Esophagus squamous epithelium (tissue), 5 donors: ENCODE data around the gene KANSL3. TPM values are rescaled to one million over a fixed set of nuclear protein-coding genes. Genes with fewer than 3 reads are reported as not detected.

Source experiments
- DNase-seq: peaks from one replicate; lab custom pipeline; 2025; lab: John Stamatoyannopoulos, UW
- H3K27ac ChIP-seq, 4 donors: fragments of 200-600 bp; sonication (generic); one replicate each; pipeline ENCODE4 v1.5.1; 2016 to 2019; ENCODE audit warnings: mild to moderate bottlenecking in 1 of 4
- H3K27me3 ChIP-seq, 4 donors: fragments of 200-600 bp; sonication (generic); 1 replicate in 3 of 4; 2 replicates in 1 of 4; pipeline versions ENCODE4 v1.5.1 to v1.6.0; 2017 to 2021; ENCODE audit warnings: antibody characterized with exemption in 1 of 4
- H3K36me3 ChIP-seq, 3 donors: fragments of 200-600 bp; sonication (generic); one replicate each; pipeline ENCODE4 v1.5.1; 2016 to 2019
- H3K4me1 ChIP-seq, 3 donors: fragments of 200-600 bp; sonication (generic); one replicate each; pipeline ENCODE4 v1.5.1; 2017 to 2019
- H3K4me3 ChIP-seq, 4 donors: fragments of 200-600 bp; sonication (generic); 1 replicate in 3 of 4; 2 replicates in 1 of 4; pipeline ENCODE4 v1.5.1; 2016 to 2019; ENCODE audit warnings: mild to moderate bottlenecking in 2 of 4, moderate library complexity in 1 of 4
- H3K9me3 ChIP-seq, 3 donors: fragments of 200-600 bp; sonication (generic); one replicate each; pipeline ENCODE4 v1.5.1; 2016 to 2019
- POLR2A ChIP-seq, 4 donors: fragments of 450-650 bp; IDR thresholded peaks; one replicate each; pipeline ENCODE4 v1.6.1; 2017; ENCODE audit warnings: antibody characterized with exemption in 4 of 4, mild to moderate bottlenecking in 4 of 4, moderate library complexity in 3 of 4
- WGBS, 2 donors: methylation state at CpG; one replicate each; pipeline ENCODE4 v1.1.5; 2018; 5-methylcytosine and 5-hydroxymethylcytosine counted together
- intact Hi-C: fragments of 100-400 bp; cut with DNase I; formaldehyde crosslinking; loops from one replicate; pipeline ENCODE4 v1.15.0; 2022
- total RNA-seq, 4 donors: library from RNA; depleted of rRNA; stranded (reverse); fragments of >200 nt; gene quantifications; one replicate each; pipeline ENCODE4 v1.1.0, GENCODE V29; 2016
- TF ChIP-seq, protein P1 (sequence below), 6 experiments: fragments of 450-650 bp in 4 of 6; fragments of 200-600 bp in 2 of 6; sonication (generic) in 2 of 6; IDR thresholded peaks; one replicate each; pipeline ENCODE4 v1.5.1; 2016 to 2019; ENCODE audit warnings: antibody characterized with exemption in 6 of 6, mild to moderate bottlenecking in 4 of 6, moderate library complexity in 4 of 6
- donor health status: DM: yes; HTN: yes; CAD: no.

Gene KANSL3
- total RNA-seq, 4 donors from 2014 or later: 16.0 to 45.2 (median 18.1) TPM

DNA sequence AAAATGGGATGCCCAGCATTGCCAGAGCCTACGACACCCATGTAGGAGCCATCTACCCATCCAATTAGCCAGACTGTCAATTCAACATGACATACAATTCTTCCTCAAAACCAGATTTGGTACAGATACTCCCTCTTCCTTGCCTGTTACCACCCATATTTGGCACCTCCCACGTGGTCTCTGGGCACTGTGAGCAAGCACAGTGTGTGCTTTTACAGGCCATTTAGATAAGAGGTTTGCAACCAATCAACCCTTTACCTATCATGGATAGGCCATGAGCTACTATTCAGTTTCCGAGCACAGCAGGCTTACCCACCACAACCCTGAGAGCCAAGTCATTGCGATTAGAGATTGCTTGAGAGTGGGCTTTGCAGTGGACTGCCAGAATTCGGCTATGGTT is 60.6 kb downstream of the KANSL3 start:
- WGBS, 2 donors: 64 to 87% methylated on average over 4 to 5 of the region's 5 CpGs
- Histone ChIP-seq H3K4me1 (no peaks in the 10 kb centered on the region), H3K36me3 (no peaks in the 10 kb centered on the region), H3K27me3 (no peaks in the 10 kb centered on the region), H3K27ac (no peak overlapping the region), H3K9me3 (no peaks in the 10 kb centered on the region), H3K4me3 (no peak overlapping the region)
- intact Hi-C loops: no loop called here
- no peak for DNase-seq
- TF ChIP-seq POLR2A (IDR thresholded peaks at IDR 0.05): no peak
- TF ChIP-seq, protein P1, sequence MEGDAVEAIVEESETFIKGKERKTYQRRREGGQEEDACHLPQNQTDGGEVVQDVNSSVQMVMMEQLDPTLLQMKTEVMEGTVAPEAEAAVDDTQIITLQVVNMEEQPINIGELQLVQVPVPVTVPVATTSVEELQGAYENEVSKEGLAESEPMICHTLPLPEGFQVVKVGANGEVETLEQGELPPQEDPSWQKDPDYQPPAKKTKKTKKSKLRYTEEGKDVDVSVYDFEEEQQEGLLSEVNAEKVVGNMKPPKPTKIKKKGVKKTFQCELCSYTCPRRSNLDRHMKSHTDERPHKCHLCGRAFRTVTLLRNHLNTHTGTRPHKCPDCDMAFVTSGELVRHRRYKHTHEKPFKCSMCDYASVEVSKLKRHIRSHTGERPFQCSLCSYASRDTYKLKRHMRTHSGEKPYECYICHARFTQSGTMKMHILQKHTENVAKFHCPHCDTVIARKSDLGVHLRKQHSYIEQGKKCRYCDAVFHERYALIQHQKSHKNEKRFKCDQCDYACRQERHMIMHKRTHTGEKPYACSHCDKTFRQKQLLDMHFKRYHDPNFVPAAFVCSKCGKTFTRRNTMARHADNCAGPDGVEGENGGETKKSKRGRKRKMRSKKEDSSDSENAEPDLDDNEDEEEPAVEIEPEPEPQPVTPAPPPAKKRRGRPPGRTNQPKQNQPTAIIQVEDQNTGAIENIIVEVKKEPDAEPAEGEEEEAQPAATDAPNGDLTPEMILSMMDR (IDR thresholded peaks at IDR 0.05): no peak

DNA sequence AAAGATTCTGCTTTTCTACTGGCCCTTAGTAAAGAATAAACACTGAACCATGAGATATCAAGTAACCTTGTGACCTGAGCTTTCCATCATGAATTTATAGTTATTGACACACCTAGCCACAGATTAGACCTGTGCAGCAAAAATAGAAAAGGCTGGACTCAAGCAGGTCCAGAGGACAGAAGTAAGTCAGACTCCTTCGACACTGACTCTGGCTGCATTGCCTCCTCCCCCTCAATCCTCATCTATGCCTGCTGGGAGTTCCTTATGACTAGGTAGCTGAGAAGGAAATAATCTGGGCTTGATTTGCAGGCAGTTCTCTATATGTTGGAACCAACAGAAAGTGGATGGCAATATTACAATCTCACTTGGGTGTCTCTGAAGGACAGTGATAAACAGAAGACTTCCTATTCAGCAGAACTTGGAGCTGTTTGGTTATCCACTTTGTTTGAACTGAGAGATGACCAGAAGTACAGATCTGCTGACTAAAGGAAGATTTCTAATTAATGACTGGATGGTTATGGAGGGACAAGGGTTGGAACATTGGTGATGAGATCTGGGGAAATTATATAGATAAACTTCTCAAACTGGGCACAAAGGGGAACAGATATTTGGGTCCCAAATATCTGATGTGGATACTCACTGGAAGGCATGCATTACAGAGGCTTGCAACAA is 62.2 kb downstream of the KANSL3 start:
- intact Hi-C loops: no loop called here
- no peak for TF ChIP-seq POLR2A (IDR thresholded peaks at IDR 0.05)
- TF ChIP-seq, protein P1 (IDR thresholded peaks at IDR 0.05): no peak
- Histone ChIP-seq H3K4me3 (no peak overlapping the region), H3K36me3 (no peaks in the 10 kb centered on the region), H3K9me3 (no peaks in the 10 kb centered on the region), H3K27me3 (no peaks in the 10 kb centered on the region), H3K4me1 (no peaks in the 10 kb centered on the region), H3K27ac (no peak overlapping the region)
- no peak for DNase-seq
- 71 to 90% methylated on average over 1 of the region's 1 CpG for WGBS, 2 donors

DNA sequence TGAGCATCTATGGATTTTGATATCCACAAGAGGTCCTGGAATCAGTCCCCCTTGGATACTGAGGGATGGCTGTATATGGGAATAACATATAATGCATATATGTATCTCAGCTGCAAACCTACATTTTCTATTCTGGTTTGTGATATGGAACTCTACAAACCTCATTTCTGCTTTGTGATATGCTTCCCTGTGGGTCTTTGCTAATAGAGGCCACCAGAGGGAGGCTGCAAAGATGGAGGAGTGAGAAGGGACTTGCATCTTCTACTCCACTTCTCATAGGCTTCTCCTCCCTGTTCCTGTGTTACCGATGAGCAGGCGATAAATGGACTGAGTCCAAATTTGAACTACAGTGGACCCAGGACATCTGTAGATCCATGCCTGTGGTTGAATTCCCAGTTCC is 63.7 kb downstream of the KANSL3 start:
- Histone ChIP-seq H3K36me3 (no peaks in the 10 kb centered on the region), H3K27me3 (no peaks in the 10 kb centered on the region), H3K4me1 (no peaks in the 10 kb centered on the region), H3K4me3 (no peak overlapping the region), H3K27ac (no peak overlapping the region), H3K9me3 (no peaks in the 10 kb centered on the region)
- no peak for DNase-seq
- WGBS, 2 donors: 94 to 100% methylated on average over 2 of the region's 2 CpGs
- intact Hi-C loops: no loop called here
- TF ChIP-seq, protein P1 (IDR thresholded peaks at IDR 0.05): no peak
- no peak for TF ChIP-seq POLR2A (IDR thresholded peaks at IDR 0.05)

DNA sequence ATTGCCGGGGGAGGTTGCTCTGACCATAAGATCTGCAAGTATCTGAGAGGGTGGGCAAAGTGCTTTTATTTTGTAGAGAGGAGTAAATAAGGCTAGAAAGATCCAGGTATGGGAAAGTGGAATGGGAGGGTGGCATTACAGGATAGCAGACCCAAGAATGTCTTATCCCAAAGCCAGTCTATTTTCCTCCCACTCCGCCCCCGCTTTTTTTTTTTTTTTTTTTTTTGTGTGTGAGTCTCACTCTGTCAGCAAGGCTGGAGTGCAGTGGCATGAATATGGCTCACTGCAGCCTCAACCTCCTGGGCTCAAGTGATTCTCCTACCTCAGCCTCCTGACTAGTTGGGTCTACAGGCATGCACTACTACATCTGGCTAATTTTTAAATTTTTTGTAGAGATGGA is 70.0 kb downstream of the KANSL3 start:
- WGBS, 2 donors: 95 to 98% methylated on average over 3 of the region's 3 CpGs
- intact Hi-C loops: no loop called here
- DNase-seq: no peak

DNA sequence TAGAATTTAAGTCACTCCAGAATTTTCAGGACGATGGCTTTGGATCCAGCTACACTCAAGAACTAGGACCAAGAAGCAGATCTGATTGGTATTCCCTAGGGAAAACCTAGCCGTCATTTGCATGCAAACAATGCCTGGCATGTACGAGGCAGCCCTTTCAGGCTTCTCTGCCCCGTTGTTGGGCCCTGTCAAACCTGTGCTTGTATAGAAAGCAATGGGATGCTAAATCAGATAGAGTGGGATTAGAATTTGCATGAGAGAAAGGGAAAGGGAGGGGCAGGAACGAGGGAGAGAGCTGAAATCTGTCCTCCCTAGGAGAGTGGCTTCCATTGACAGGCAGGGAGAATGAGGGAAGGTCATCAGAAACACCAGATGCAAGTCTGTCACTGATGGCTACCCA is 73.0 kb downstream of the KANSL3 start:
- WGBS, 2 donors: 61 to 70% methylated on average over 5 of the region's 5 CpGs
- intact Hi-C loops: no loop called here

More for the DNA sequence above, 70.0 kb downstream of the KANSL3 start:
- no peak overlapping the region for H3K4me3 ChIP-seq
- H3K9me3 ChIP-seq: no peaks in the 10 kb centered on the region
- no peaks in the 10 kb centered on the region for H3K36me3 ChIP-seq
- H3K27ac ChIP-seq: no peak overlapping the region
- H3K4me1 ChIP-seq: no peaks in the 10 kb centered on the region
- H3K27me3 ChIP-seq: no peaks in the 10 kb centered on the region
- TF ChIP-seq, protein P1 (IDR thresholded peaks at IDR 0.05): no peak
- TF ChIP-seq POLR2A (IDR thresholded peaks at IDR 0.05): no peak

More for the DNA sequence above, 73.0 kb downstream of the KANSL3 start:
- Histone ChIP-seq H3K27me3 (no peaks in the 10 kb centered on the region), H3K9me3 (no peaks in the 10 kb centered on the region), H3K27ac (no peak overlapping the region), H3K4me1 (no peaks in the 10 kb centered on the region), H3K36me3 (no peaks in the 10 kb centered on the region), H3K4me3 (no peak overlapping the region)
- TF ChIP-seq POLR2A (IDR thresholded peaks at IDR 0.05): no peak
- TF ChIP-seq, protein P1 (IDR thresholded peaks at IDR 0.05): no peak
- DNase-seq: no peak
